K562 (cell line): ENCODE measurements around the gene THADA. TPM values are rescaled to one million over a fixed set of nuclear protein-coding genes. Genes with fewer than 3 reads are reported as not detected.

ENCODE experiments used
- ATAC-seq: fragments of 200-7000 bp; cut with Tn5 transposase; 3 replicates; pipeline ENCODE4 v1.9.1; 2020; ENCODE audit warnings: moderate library complexity
- BruUV-seq: library from RNA; stranded (reverse); fragments of 400-500 nt; replicated peaks from 2 replicates; lab custom pipeline; 2021; lab: Mats Ljungman, UMichigan
- CTCF ChIA-PET: fragments of 300-600 bp; formaldehyde crosslinking; extraction: SDS; loops from one replicate; lab custom pipeline; 2021; ENCODE audit warnings: low intra/inter-chr PET ratio; lab: Yijun Ruan, JAX
- POLR2A ChIA-PET: fragments of 300-600, 350-650 bp; sonication (Branson Sonifier 250); formaldehyde crosslinking; extraction: SDS; loops from one replicate; lab custom pipeline; 2021; ENCODE audit warnings: antibody characterized with exemption, inconsistent platforms; lab: Yijun Ruan, JAX
- DNase-seq, 4 experiments: peaks; one replicate each; pipeline versions ENCODE4 v3.0.0 to v3.0.0-alpha.2; 2011 to 2018; ENCODE audit warnings: low spot score in 3 of 4, mixed read lengths in 3 of 4; ENCODE audit errors: extremely low read depth in 1 of 4
- FAIRE-seq: peaks from 2 replicates; lab custom pipeline; 2011; peaks lifted over from hg19 to GRCh38; lab: Jason Lieb, UNC
- H2AFZ ChIP-seq: 2 replicates; pipeline ENCODE4 v1.6.0; 2011; ENCODE audit warnings: low read depth, low read length, control low read depth, inconsistent platforms
- H3K27ac ChIP-seq: fragments of 200-600 bp; 3 replicates; pipeline ENCODE4 v1.8.0; 2011; ENCODE audit warnings: low read depth, mild to moderate bottlenecking, control low read depth, inconsistent platforms, low read length, moderate library complexity, mixed read lengths; ENCODE audit errors: extremely low read depth
- H3K27me3 ChIP-seq, 2 experiments: fragments of 300-600 bp in 1 of 2; 2 replicates in 1 of 2; 3 replicates in 1 of 2; pipeline versions ENCODE4 v1.6.0 to v1.8.0; 2011; ENCODE audit warnings: inconsistent platforms in 2 of 2, low read length in 2 of 2, mild to moderate bottlenecking in 1 of 2, mixed read lengths in 1 of 2, moderate library complexity in 1 of 2; ENCODE audit not compliant: control insufficient read depth in 2 of 2, insufficient read depth in 2 of 2
- H3K36me3 ChIP-seq: fragments of 300-600 bp; 3 replicates; pipeline ENCODE4 v1.8.0; 2011; ENCODE audit warnings: mild to moderate bottlenecking, low read length, inconsistent platforms; ENCODE audit not compliant: control insufficient read depth, insufficient read depth
- H3K4me1 ChIP-seq, 2 experiments: fragments of 200-600 bp in 1 of 2; replicated peaks in 1 of 2; 2 replicates in 1 of 2; 3 replicates in 1 of 2; pipeline versions ENCODE4 v1.5.1 to v1.8.0; 2011; ENCODE audit warnings: inconsistent platforms in 2 of 2, low read length in 2 of 2, mild to moderate bottlenecking in 1 of 2, mixed read lengths in 1 of 2, moderate library complexity in 1 of 2; ENCODE audit not compliant: control insufficient read depth in 2 of 2, insufficient read depth in 2 of 2
- H3K4me2 ChIP-seq: 2 replicates; pipeline ENCODE4 v1.6.1; 2011; ENCODE audit warnings: low read length, control low read depth, inconsistent platforms, mixed read lengths; ENCODE audit not compliant: insufficient read depth
- H3K4me3 ChIP-seq: fragments of 200-600 bp; sonication (generic), shearing (Covaris generic); 2 replicates; pipeline ENCODE4 v1.5.1; 2016; ENCODE audit warnings: control low read depth, inconsistent platforms
- H3K79me2 ChIP-seq: fragments of 200-600 bp; 3 replicates; pipeline ENCODE4 v1.8.0; 2011; ENCODE audit warnings: low read length, inconsistent platforms; ENCODE audit not compliant: control insufficient read depth, insufficient read depth
- H3K9ac ChIP-seq, 2 experiments: 2 replicates each; pipeline versions ENCODE4 v1.6.0 to v1.6.1; 2011; ENCODE audit warnings: low read depth in 2 of 2, low read length in 2 of 2, control low read depth in 1 of 2, inconsistent platforms in 1 of 2, mild to moderate bottlenecking in 1 of 2, mixed read lengths in 1 of 2; ENCODE audit not compliant: insufficient read depth in 1 of 2
- H3K9me1 ChIP-seq: one replicate; pipeline ENCODE4 v1.6.0; 2011; ENCODE audit warnings: inconsistent platforms, mild to moderate bottlenecking, low read length, moderate library complexity; ENCODE audit not compliant: control insufficient read depth, insufficient read depth
- H3K9me3 ChIP-seq: replicated peaks from 2 replicates; pipeline ENCODE4 v1.5.1; 2011; ENCODE audit warnings: low read depth, low read length, inconsistent platforms; ENCODE audit not compliant: control insufficient read depth, insufficient read depth
- H4K20me1 ChIP-seq: replicated peaks from 2 replicates; pipeline ENCODE4 v1.6.1; 2011; ENCODE audit warnings: low read length, inconsistent platforms, mixed read lengths; ENCODE audit not compliant: control insufficient read depth, insufficient read depth
- ARHGAP35 ChIP-seq: fragments of 450-650 bp; IDR thresholded peaks from 2 replicates; pipeline ENCODE4 v1.6.1; 2018; ENCODE audit not compliant: partially characterized antibody
- CBX3 ChIP-seq, 2 experiments: IDR thresholded peaks; 1 replicate in 1 of 2; 2 replicates in 1 of 2; pipeline ENCODE4 v1.6.1; 2012; ENCODE audit warnings: inconsistent platforms in 2 of 2, low read length in 2 of 2, borderline replicate concordance in 1 of 2, control low read depth in 1 of 2
- FOXK1 ChIP-seq: sonication (generic); formaldehyde crosslinking; IDR thresholded peaks from 2 replicates; pipeline ENCODE4 v1.8.0; 2022; ENCODE audit warnings: missing genetic modification reagents, mild to moderate bottlenecking, borderline replicate concordance
- JUN ChIP-seq, 2 experiments: sonication (generic) in 1 of 2; formaldehyde crosslinking in 1 of 2; IDR thresholded peaks; 2 replicates each; pipeline versions ENCODE4 v1.6.1 to v1.8.0; 2012 to 2022; ENCODE audit warnings: borderline replicate concordance in 2 of 2, mild to moderate bottlenecking in 2 of 2, improper control_type of control experiment in 1 of 2, low read depth in 1 of 2, low read length in 1 of 2, missing genetic modification reagents in 1 of 2
- KAT7 ChIP-seq: sonication (generic); formaldehyde crosslinking; IDR thresholded peaks from 2 replicates; pipeline ENCODE4 v1.8.0; 2022; ENCODE audit warnings: missing genetic modification reagents, mild to moderate bottlenecking, borderline replicate concordance
- MGA ChIP-seq: fragments of 450-650 bp; IDR thresholded peaks from 2 replicates; pipeline ENCODE4 v1.6.1; 2016; ENCODE audit warnings: mild to moderate bottlenecking, moderate library complexity
- MTA3 ChIP-seq: fragments of 450-650 bp; formaldehyde crosslinking; IDR thresholded peaks from 2 replicates; pipeline ENCODE4 v1.6.1; 2017; ENCODE audit warnings: mild to moderate bottlenecking, borderline replicate concordance
- NEUROD1 ChIP-seq: fragments of 150-350 bp; IDR thresholded peaks from 2 replicates; pipeline ENCODE4 v1.6.1; 2014; ENCODE audit warnings: borderline replicate concordance, low read length, low read depth; ENCODE audit not compliant: partially characterized antibody
- NFE2 ChIP-seq: IDR thresholded peaks from 2 replicates; pipeline ENCODE4 v1.6.1; 2014; ENCODE audit warnings: antibody characterized with exemption, low read depth
- RBM14 ChIP-seq: fragments of 200-400 bp; formaldehyde crosslinking; IDR thresholded peaks from 2 replicates; pipeline ENCODE4 v1.6.1; 2018; ENCODE audit warnings: low read depth, mild to moderate bottlenecking, low read length, moderate library complexity, borderline replicate concordance; ENCODE audit not compliant: insufficient read depth
- ZNF282 ChIP-seq: sonication (generic); formaldehyde crosslinking; IDR thresholded peaks from 2 replicates; pipeline ENCODE4 v1.8.1; 2023; ENCODE audit warnings: missing genetic modification reagents
- ZNF75A ChIP-seq: fragments of 450-650 bp; formaldehyde crosslinking; IDR thresholded peaks from 2 replicates; pipeline ENCODE4 v1.4.0; 2020; ENCODE audit warnings: mild to moderate bottlenecking
- WGBS: fragments of 100-300 bp; shearing (Covaris generic); methylation state at CpG from one replicate; pipeline ENCODE4 v1.1.6; 2016; ENCODE audit warnings: low coverage, mixed read lengths; ENCODE audit not compliant: insufficient coverage; ENCODE audit errors: missing lambda C conversion rate; 5-methylcytosine and 5-hydroxymethylcytosine counted together
- in situ Hi-C: fragments of 300-500 bp; cut with MboI; formaldehyde crosslinking; loops from 4 replicates; pipeline ENCODE4 v1.15.0; 2018; ENCODE audit warnings: inconsistent platforms, mixed read lengths
- intact Hi-C: fragments of 100-400 bp; cut with micrococcal nuclease; formaldehyde crosslinking; loops from 2 replicates; pipeline ENCODE4 v1.14.2; 2022
- polyA plus RNA-seq, 8 experiments: library from polyadenylated mRNA; depleted of rRNA in 4 of 8; stranded (reverse) in 5 of 8; unstranded in 3 of 8; fragments of >200 nt; fragmentation: Nextera tagmentation in 2 of 8; fragmentation: Illumina TruSeq in 1 of 8; extraction: Ambion mirVana in 2 of 8; extraction: Trizol in 1 of 8; gene quantifications; 2 replicates each; pipeline versions ENCODE4 v1.2.1 to v1.2.3, GENCODE V29; 2011 to 2014; ENCODE audit warnings: inconsistent platforms in 1 of 8, missing spikeins in 1 of 8
- total RNA-seq, 7 experiments: library from RNA; depleted of rRNA in 6 of 7; stranded (reverse); fragments of >200 nt in 6 of 7; fragmentation: Illumina TruSeq in 2 of 7; extraction: Trizol in 2 of 7; gene quantifications; 2 replicates each; pipeline versions ENCODE4 v1.2.1 to v1.2.3, GENCODE V29; 2011 to 2021; ENCODE audit warnings: low replicate concordance in 1 of 7

Gene THADA
- total and polyA plus RNA-seq, 9 of the 15 experiments (the other 6 are each of a cell fraction or from before 2014, with no cell fraction given) = 17.8 to 34.7 (median 31.9) TPM

- in situ Hi-C loops = no loop called here
- CTCF ChIA-PET = no interaction called here
- no peak overlapping the region for H2AFZ ChIP-seq
- TF ChIP-seq ARHGAP35 (no peak), MTA3 (no peak), ZNF75A (CRISPR knock-in tag) (no peak), NFE2 (no peak), CBX3 (IDR thresholded peaks at IDR 0.05; ENCODE audit: borderline replicate concordance in 1 of 2, low read length in 2 of 2) (no peak), NEUROD1 (no peak), FOXK1 (CRISPR knock-in tag) (no peak), KAT7 (CRISPR knock-in tag) (no peak), MGA (no peak), JUN (IDR thresholded peaks at IDR 0.05; ENCODE audit: borderline replicate concordance, low read depth, low read length) (no peak), JUN (CRISPR knock-in tag; IDR thresholded peaks at IDR 0.05; ENCODE audit: borderline replicate concordance) (no peak), ZNF282 (CRISPR knock-in tag) (no peak), RBM14 (no peak)
These were observed 341.5 kb downstream of the THADA start for GRCh38 chr2:43254331-43254730.

More at GRCh38 chr2:43254331-43254730, 341.5 kb downstream of the THADA start:
- intact Hi-C loops = no loop called here
- no peaks in the 10 kb centered on the region for H3K4me1 ChIP-seq
- POLR2A ChIA-PET = interaction anchor here (0.7 kb wide), 1 partner anchor 266 kb away, joined by 3 read pairs; no protein-coding TSS in a partner anchor
- no peaks in the 10 kb centered on the region for H3K27me3 ChIP-seq
- no peaks in the 10 kb centered on the region for H3K9me3 ChIP-seq
- H3K79me2 ChIP-seq = no peaks in the 10 kb centered on the region
- no peak for DNase-seq
- no peaks in the 10 kb centered on the region for H4K20me1 ChIP-seq
- H3K4me3 ChIP-seq = no peak overlapping the region
- H3K4me2 ChIP-seq = no peak overlapping the region
- no peak for FAIRE-seq
- no TSS peak for BruUV-seq
- H3K36me3 ChIP-seq = peaks cover 4% of the 10 kb centered on the region; the same call in 1 of the 3 replicates
- H3K9ac ChIP-seq = no peak overlapping the region
- WGBS = 83% methylated on average over 5 of the region's 5 CpGs
- no peak overlapping the region for H3K27ac ChIP-seq
- ATAC-seq = no peak
- no peaks in the 10 kb centered on the region for H3K9me1 ChIP-seq
